Body of pancreas (tissue), 4 donors: ENCODE data around the gene PSAPL1. TPM values are rescaled to one million over a fixed set of nuclear protein-coding genes. Genes with fewer than 3 reads are reported as not detected.

Experiments
- ATAC-seq: fragments of 150-250 bp; one replicate; pipeline ENCODE4 v1.9.1; 2016
- DNase-seq, 4 donors: peaks; one replicate each; pipeline ENCODE4 v3.0.0-alpha.2; 2019
- H3K27ac ChIP-seq, 4 donors: fragments of 200-600 bp; sonication (generic); 1 replicate in 3 of 4; 2 replicates in 1 of 4; pipeline versions ENCODE4 v1.5.1 to v1.6.1; 2016 to 2019; ENCODE audit warnings: mild to moderate bottlenecking in 1 of 4, mixed read lengths in 1 of 4, moderate library complexity in 1 of 4
- H3K27me3 ChIP-seq, 2 donors: fragments of 200-600 bp; sonication (generic); one replicate each; pipeline ENCODE4 v1.6.0; 2016; ENCODE audit warnings: mild to moderate bottlenecking in 1 of 2
- H3K36me3 ChIP-seq, 2 donors: fragments of 200-600 bp; sonication (generic); replicated peaks in 1 of 2; 2 replicates each; pipeline ENCODE4 v1.5.1; 2016; ENCODE audit warnings: low read depth in 2 of 2; ENCODE audit not compliant: insufficient read depth in 1 of 2
- H3K4me1 ChIP-seq: fragments of 200-600 bp; sonication (generic); one replicate; pipeline ENCODE4 v1.6.0; 2016
- H3K4me3 ChIP-seq, 2 donors: fragments of 200-600 bp; sonication (generic); 1 replicate in 1 of 2; 2 replicates in 1 of 2; pipeline ENCODE4 v1.5.1; 2016 to 2019
- H3K9me3 ChIP-seq, 3 donors: fragments of 200-600 bp; sonication (generic); 1 replicate in 2 of 3; 2 replicates in 1 of 3; pipeline ENCODE4 v1.5.1; 2016
- CTCF ChIP-seq, 7 experiments: fragments of 450-650 bp in 4 of 7; fragments of 200-600 bp in 3 of 7; sonication (generic) in 3 of 7; IDR thresholded peaks; one replicate each; pipeline ENCODE4 v1.5.1; 2016 to 2019; ENCODE audit warnings: antibody characterized with exemption in 7 of 7
- POLR2A ChIP-seq, 3 donors: fragments of 450-650 bp; IDR thresholded peaks; one replicate each; pipeline ENCODE4 v1.6.1; 2016; ENCODE audit warnings: antibody characterized with exemption in 3 of 3, mild to moderate bottlenecking in 2 of 3
- WGBS, 2 donors: methylation state at CpG; one replicate each; pipeline ENCODE4 v1.1.5; 2017; 5-methylcytosine and 5-hydroxymethylcytosine counted together
- intact Hi-C: fragments of 100-400 bp; cut with DNase I; formaldehyde crosslinking; loops from one replicate; pipeline ENCODE4 v1.15.1; 2023
- total RNA-seq, 2 donors: library from RNA; depleted of rRNA; stranded (reverse); fragments of >200 nt; gene quantifications; one replicate each; pipeline ENCODE4 v1.1.0, GENCODE V29; 2016

PSAPL1 gene
- total RNA-seq, 2 donors from 2014 or later = 0.52 TPM; not detected in 1

- Histone ChIP-seq H3K27me3 (no peaks in the 10 kb centered on the region), H3K4me3 (no peak overlapping the region), H3K27ac (no peak overlapping the region), H3K36me3 (no peaks in the 10 kb centered on the region), H3K4me1 (peaks cover 6% of the 10 kb centered on the region), H3K9me3 (no peaks in the 10 kb centered on the region)
- no peak for TF ChIP-seq POLR2A (IDR thresholded peaks at IDR 0.05)
- no peak for TF ChIP-seq CTCF (IDR thresholded peaks at IDR 0.05)
- intact Hi-C loops = no loop called here
- ATAC-seq (no peak), DNase-seq (peak in 1 of 4 donors; percentile 4)
- WGBS, 2 donors = 69 to 72% methylated on average over 7 to 8 of the region's 8 CpGs
Observed at GRCh38 chr4:7395645-7396044, 39.1 kb downstream of the PSAPL1 start.

GRCh38 chr4:7394681-7395451 lies 39.9 kb downstream of the PSAPL1 start:
- 35 to 47% methylated on average over 17 to 21 of the region's 21 CpGs for WGBS, 2 donors
- Histone ChIP-seq H3K27ac (no peak overlapping the region), H3K27me3 (no peaks in the 10 kb centered on the region), H3K4me3 (no peak overlapping the region), H3K4me1 (peaks cover 6% of the 10 kb centered on the region), H3K9me3 (no peaks in the 10 kb centered on the region), H3K36me3 (no peaks in the 10 kb centered on the region)
- no peak for TF ChIP-seq CTCF (IDR thresholded peaks at IDR 0.05)
- no peak for TF ChIP-seq POLR2A (IDR thresholded peaks at IDR 0.05)
- no peak for ATAC-seq
- intact Hi-C loops = no loop called here
- DNase-seq = peak in 1 of 4 donors; percentile 8

- no peak overlapping the region for H3K4me3 ChIP-seq
- no peak for ATAC-seq
- no peaks in the 10 kb centered on the region for H3K27me3 ChIP-seq
- no peaks in the 10 kb centered on the region for H3K9me3 ChIP-seq
- no peaks in the 10 kb centered on the region for H3K36me3 ChIP-seq
- no peak overlapping the region for H3K27ac ChIP-seq
- no peak for TF ChIP-seq POLR2A (IDR thresholded peaks at IDR 0.05)
- TF ChIP-seq CTCF (IDR thresholded peaks at IDR 0.05) = no peak
- intact Hi-C loops = no loop called here
- peaks cover 6% of the 10 kb centered on the region for H3K4me1 ChIP-seq
- DNase-seq = peak in 1 of 4 donors; percentile 5
- WGBS, 2 donors = 59 to 62% methylated on average over 23 to 29 of the region's 29 CpGs
Observed at GRCh38 chr4:7393601-7394575, 40.8 kb downstream of the PSAPL1 start.

- Histone ChIP-seq H3K36me3 (no peaks in the 10 kb centered on the region), H3K4me3 (no peak overlapping the region), H3K27me3 (no peaks in the 10 kb centered on the region), H3K9me3 (no peaks in the 10 kb centered on the region), H3K4me1 (no peaks in the 10 kb centered on the region), H3K27ac (no peak overlapping the region)
- 46 to 50% methylated on average over 19 to 32 of the region's 32 CpGs for WGBS, 2 donors
- no peak for TF ChIP-seq POLR2A (IDR thresholded peaks at IDR 0.05)
- TF ChIP-seq CTCF (IDR thresholded peaks at IDR 0.05) = no peak
- peak in 2 of 4 donors; percentile 8 to 9 for DNase-seq
- no peak for ATAC-seq
- intact Hi-C loops = no loop called here
Observed at GRCh38 chr4:7392438-7393421, 42.0 kb downstream of the PSAPL1 start.
